ENCODE results near the gene SLC39A11.

SLC39A11 gene

DNA sequence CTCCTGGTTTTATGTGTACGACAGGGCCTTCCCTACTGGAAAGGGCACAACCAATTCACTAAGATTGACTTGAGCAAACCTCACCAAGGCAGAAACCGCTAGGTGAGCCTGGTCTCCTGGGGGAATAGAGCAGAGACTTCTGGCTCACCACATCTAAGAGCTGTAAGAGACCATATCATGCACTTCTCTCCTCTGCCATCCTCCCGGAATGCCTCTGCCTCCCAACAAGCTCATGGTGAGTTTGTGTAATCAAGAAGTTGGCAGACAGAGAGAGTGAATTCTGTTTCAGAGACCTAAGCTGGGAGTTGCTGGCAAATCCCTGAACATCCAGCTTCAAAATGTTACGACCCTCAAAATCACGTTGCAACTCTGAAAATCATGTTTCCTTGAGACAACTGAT is 154.8 kb downstream of the SLC39A11 start:
- TF ChIP-seq FOXM1 (IDR thresholded peaks at IDR 0.05; ENCODE audit: borderline replicate concordance, low read depth), result no peak
- no peak for TF ChIP-seq EP300 (IDR thresholded peaks at IDR 0.05; ENCODE audit: borderline replicate concordance)
- TF ChIP-seq, protein P1, sequence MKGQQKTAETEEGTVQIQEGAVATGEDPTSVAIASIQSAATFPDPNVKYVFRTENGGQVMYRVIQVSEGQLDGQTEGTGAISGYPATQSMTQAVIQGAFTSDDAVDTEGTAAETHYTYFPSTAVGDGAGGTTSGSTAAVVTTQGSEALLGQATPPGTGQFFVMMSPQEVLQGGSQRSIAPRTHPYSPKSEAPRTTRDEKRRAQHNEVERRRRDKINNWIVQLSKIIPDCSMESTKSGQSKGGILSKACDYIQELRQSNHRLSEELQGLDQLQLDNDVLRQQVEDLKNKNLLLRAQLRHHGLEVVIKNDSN (IDR thresholded peaks at IDR 0.05), result no peak
- TF ChIP-seq TEAD4 (IDR thresholded peaks at IDR 0.05), result no peak
- no peak for TF ChIP-seq NFIC (IDR thresholded peaks at IDR 0.05)
- no peak for TF ChIP-seq EGR1 (IDR thresholded peaks at IDR 0.05)
- no peak for TF ChIP-seq YY1 (IDR thresholded peaks at IDR 0.05; ENCODE audit: low read depth)
- TF ChIP-seq, protein P2, sequence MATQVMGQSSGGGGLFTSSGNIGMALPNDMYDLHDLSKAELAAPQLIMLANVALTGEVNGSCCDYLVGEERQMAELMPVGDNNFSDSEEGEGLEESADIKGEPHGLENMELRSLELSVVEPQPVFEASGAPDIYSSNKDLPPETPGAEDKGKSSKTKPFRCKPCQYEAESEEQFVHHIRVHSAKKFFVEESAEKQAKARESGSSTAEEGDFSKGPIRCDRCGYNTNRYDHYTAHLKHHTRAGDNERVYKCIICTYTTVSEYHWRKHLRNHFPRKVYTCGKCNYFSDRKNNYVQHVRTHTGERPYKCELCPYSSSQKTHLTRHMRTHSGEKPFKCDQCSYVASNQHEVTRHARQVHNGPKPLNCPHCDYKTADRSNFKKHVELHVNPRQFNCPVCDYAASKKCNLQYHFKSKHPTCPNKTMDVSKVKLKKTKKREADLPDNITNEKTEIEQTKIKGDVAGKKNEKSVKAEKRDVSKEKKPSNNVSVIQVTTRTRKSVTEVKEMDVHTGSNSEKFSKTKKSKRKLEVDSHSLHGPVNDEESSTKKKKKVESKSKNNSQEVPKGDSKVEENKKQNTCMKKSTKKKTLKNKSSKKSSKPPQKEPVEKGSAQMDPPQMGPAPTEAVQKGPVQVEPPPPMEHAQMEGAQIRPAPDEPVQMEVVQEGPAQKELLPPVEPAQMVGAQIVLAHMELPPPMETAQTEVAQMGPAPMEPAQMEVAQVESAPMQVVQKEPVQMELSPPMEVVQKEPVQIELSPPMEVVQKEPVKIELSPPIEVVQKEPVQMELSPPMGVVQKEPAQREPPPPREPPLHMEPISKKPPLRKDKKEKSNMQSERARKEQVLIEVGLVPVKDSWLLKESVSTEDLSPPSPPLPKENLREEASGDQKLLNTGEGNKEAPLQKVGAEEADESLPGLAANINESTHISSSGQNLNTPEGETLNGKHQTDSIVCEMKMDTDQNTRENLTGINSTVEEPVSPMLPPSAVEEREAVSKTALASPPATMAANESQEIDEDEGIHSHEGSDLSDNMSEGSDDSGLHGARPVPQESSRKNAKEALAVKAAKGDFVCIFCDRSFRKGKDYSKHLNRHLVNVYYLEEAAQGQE (IDR thresholded peaks at IDR 0.05; ENCODE audit: low read depth), result no peak
- no peak for TF ChIP-seq CREB1 (IDR thresholded peaks at IDR 0.05; ENCODE audit: low read depth)
- no peak for TF ChIP-seq CEBPB (IDR thresholded peaks at IDR 0.05)
- TF ChIP-seq ZBTB7A (IDR thresholded peaks at IDR 0.05; ENCODE audit: low read depth), result no peak
- no peak for TF ChIP-seq TCF12 (IDR thresholded peaks at IDR 0.05; ENCODE audit: low read depth)
- TF ChIP-seq, protein P3, sequence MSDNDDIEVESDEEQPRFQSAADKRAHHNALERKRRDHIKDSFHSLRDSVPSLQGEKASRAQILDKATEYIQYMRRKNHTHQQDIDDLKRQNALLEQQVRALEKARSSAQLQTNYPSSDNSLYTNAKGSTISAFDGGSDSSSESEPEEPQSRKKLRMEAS (IDR thresholded peaks at IDR 0.05), result no peak

DNA sequence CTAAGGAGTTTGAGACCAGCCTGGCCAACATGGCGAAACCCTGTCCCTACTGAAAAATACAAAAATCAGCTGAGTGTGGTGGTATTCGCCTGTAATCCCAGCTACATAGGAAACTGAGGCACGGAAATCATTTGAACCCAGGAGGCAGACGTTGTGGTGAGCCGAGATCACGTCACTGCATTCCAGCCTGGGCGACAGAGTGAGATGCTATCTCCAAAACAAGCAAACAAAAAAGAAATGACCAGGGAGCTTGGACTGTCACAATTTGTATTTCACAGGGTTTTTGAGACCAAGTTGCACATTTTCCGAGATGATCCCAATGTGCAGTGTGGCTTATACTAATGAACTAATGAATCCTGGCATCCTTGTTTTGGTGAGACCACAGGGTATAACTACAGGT is 156.5 kb downstream of the SLC39A11 start:
- TF ChIP-seq, protein P2 (IDR thresholded peaks at IDR 0.05; ENCODE audit: low read depth), result no peak
- no peak for TF ChIP-seq FOXM1 (IDR thresholded peaks at IDR 0.05; ENCODE audit: borderline replicate concordance, low read depth)
- TF ChIP-seq NFIC (IDR thresholded peaks at IDR 0.05), result no peak
- TF ChIP-seq TEAD4 (IDR thresholded peaks at IDR 0.05), result no peak
- no peak for TF ChIP-seq EP300 (IDR thresholded peaks at IDR 0.05; ENCODE audit: borderline replicate concordance)
- TF ChIP-seq ZBTB7A (IDR thresholded peaks at IDR 0.05; ENCODE audit: low read depth), result no peak
- no peak for TF ChIP-seq TCF12 (IDR thresholded peaks at IDR 0.05; ENCODE audit: low read depth)
- TF ChIP-seq, protein P1 (IDR thresholded peaks at IDR 0.05), result no peak
- no peak for TF ChIP-seq EGR1 (IDR thresholded peaks at IDR 0.05)
- no peak for TF ChIP-seq TAF1 (IDR thresholded peaks at IDR 0.05; ENCODE audit: low read depth)
- no peak for TF ChIP-seq RAD21 (IDR thresholded peaks at IDR 0.05; ENCODE audit: low read depth)

DNA sequence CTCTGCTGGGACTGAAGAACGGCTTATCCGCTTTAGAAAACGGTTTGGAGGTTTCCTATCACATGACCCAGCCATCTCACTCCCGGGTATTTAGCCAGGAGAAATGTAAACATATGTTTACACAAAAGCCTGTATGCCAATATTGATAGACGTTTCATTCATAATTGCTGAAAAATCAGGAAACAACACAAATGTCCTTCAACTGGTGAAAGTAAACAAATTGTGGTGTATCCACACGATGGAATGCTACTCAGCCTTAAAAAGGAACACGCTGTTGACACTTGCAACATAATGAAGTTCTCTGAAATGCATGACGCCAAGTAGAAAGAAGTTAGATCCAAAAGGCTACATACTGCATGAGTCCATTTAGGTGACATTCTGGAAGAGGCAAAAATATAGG is 157.6 kb downstream of the SLC39A11 start:
- TF ChIP-seq, protein P2 (IDR thresholded peaks at IDR 0.05; ENCODE audit: low read depth), result no peak
- TF ChIP-seq ZBTB7A (IDR thresholded peaks at IDR 0.05; ENCODE audit: low read depth) (no peak), TEAD4 (IDR thresholded peaks at IDR 0.05) (no peak), YY1 (IDR thresholded peaks at IDR 0.05; ENCODE audit: low read depth) (no peak), TAF1 (IDR thresholded peaks at IDR 0.05; ENCODE audit: low read depth) (no peak), CEBPB (IDR thresholded peaks at IDR 0.05) (no peak), EP300 (IDR thresholded peaks at IDR 0.05; ENCODE audit: borderline replicate concordance) (no peak), EGR1 (IDR thresholded peaks at IDR 0.05) (no peak), FOXM1 (IDR thresholded peaks at IDR 0.05; ENCODE audit: borderline replicate concordance, low read depth) (no peak), CREB1 (IDR thresholded peaks at IDR 0.05; ENCODE audit: low read depth) (no peak), TCF12 (IDR thresholded peaks at IDR 0.05; ENCODE audit: low read depth) (no peak), NFIC (IDR thresholded peaks at IDR 0.05) (no peak)
- TF ChIP-seq, protein P3 (IDR thresholded peaks at IDR 0.05), result no peak
- TF ChIP-seq, protein P1 (IDR thresholded peaks at IDR 0.05), result no peak

DNA sequence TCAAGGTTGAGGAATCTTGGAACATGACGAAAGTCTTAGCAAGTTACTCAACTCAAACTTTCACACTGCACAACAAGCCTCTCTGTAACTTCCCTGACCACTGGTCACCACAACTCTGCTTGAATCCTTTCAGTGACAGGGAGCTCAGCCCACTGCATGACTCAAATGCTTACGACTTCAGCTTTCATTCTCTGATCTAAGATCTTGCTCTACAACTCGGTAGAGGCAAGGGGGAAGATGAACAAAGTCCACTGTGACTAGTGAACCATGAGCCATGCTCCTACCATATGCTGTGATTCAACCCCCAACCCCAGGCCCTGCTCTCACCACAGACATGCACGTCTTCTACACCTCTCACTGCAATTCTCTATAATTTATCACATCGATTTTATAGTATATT is 160.9 kb downstream of the SLC39A11 start:
- no peak for TF ChIP-seq TAF1 (IDR thresholded peaks at IDR 0.05; ENCODE audit: low read depth)
